GM20000 (cell line): Measurements from ENCODE around the gene GABBR2.

Experiments used
- DNase-seq: peaks from one replicate; pipeline ENCODE4 v3.0.0; 2012; ENCODE audit warnings: low spot score
- TF ChIP-seq, protein P1 (sequence below): IDR thresholded peaks from 2 replicates; pipeline ENCODE4 v1.5.1; 2012; ENCODE audit warnings: mild to moderate bottlenecking, control low read depth; ENCODE audit errors: extremely low read depth, missing control alignments

GABBR2 gene

GRCh38 chr9:98328770-98329169 is 380.0 kb downstream of the GABBR2 start:
- no peak for DNase-seq
- TF ChIP-seq, protein P1, sequence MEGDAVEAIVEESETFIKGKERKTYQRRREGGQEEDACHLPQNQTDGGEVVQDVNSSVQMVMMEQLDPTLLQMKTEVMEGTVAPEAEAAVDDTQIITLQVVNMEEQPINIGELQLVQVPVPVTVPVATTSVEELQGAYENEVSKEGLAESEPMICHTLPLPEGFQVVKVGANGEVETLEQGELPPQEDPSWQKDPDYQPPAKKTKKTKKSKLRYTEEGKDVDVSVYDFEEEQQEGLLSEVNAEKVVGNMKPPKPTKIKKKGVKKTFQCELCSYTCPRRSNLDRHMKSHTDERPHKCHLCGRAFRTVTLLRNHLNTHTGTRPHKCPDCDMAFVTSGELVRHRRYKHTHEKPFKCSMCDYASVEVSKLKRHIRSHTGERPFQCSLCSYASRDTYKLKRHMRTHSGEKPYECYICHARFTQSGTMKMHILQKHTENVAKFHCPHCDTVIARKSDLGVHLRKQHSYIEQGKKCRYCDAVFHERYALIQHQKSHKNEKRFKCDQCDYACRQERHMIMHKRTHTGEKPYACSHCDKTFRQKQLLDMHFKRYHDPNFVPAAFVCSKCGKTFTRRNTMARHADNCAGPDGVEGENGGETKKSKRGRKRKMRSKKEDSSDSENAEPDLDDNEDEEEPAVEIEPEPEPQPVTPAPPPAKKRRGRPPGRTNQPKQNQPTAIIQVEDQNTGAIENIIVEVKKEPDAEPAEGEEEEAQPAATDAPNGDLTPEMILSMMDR = no peak

DNA sequence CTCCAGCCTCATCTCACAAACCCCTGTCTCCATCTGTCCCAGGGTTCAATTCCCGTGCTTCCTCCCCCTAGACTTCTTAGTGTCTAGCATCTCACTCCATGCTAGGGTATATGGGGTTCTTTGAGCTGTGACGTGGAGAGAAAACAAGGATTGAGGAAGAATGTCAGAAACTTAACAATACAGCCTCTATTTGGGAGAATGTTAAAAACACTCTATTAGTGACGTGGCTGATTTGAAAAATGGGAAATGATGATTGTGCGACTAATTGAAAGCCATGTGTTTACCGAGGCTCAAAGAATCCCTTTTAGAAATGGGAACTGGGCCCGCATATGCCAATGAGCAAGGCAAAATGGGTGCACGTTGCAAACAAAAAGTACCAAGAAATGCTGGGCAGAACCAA is 380.6 kb downstream of the GABBR2 start:
- TF ChIP-seq, protein P1 = no peak
- no peak for DNase-seq

- no peak for DNase-seq
- TF ChIP-seq, protein P1 = no peak
These were observed 381.5 kb downstream of the GABBR2 start for GRCh38 chr9:98327249-98327561.

DNA sequence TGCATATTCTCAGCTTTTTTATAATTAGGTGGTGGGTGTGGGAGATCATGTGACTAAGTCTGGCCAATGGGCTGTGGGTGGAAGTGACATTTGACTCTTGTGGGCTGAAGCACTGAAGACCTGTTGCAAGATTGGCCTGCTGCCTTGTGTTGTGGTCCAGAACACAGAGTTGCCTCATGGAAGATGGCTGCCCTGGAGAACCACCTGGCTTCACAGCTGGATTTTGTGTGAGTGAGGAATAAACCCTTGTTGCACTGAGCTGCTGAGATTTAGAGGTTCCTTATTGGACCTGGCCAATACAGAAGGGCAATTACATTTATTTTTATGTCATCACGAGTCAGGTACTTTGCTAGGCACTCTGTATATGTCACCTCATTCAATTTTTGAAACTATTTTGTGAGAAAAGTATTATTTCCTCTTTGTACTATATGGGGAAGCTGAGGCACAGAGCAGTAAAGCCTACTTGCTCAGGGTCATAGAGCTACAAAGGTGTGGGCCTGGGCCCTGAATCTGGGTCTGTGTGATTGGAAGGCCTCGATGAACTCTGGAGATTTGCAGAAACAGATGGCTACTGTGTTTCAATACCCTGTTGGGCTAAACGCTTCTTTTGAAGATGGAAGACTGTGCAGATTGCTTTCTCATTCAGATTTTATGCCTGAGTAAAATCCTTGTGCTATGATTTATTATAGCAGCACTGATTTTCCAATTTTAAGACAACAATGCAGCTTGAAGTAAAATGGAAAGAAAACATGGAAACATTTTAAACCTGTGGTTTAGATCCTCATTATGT is 382.1 kb downstream of the GABBR2 start:
- DNase-seq = no peak
- TF ChIP-seq, protein P1 = no peak

- TF ChIP-seq, protein P1 = no peak
- DNase-seq = no peak
These were observed 383.9 kb downstream of the GABBR2 start for GRCh38 chr9:98324801-98325200.

DNA sequence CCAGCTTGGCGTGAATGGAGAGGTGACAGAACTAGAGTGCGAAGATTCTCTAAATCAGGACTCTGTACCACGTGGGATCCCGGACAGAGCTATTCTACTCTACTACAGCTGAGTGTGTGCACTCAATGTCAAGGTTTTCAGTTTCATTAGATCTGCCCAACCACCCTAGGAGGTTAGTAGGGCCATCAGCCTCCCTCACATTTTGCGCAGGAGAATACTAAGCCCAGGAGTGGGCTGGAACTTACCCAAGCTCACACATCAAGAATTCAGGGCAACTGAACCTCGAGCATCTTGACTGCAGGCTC is 385.0 kb downstream of the GABBR2 start:
- DNase-seq = no peak
- TF ChIP-seq, protein P1 = no peak

DNA sequence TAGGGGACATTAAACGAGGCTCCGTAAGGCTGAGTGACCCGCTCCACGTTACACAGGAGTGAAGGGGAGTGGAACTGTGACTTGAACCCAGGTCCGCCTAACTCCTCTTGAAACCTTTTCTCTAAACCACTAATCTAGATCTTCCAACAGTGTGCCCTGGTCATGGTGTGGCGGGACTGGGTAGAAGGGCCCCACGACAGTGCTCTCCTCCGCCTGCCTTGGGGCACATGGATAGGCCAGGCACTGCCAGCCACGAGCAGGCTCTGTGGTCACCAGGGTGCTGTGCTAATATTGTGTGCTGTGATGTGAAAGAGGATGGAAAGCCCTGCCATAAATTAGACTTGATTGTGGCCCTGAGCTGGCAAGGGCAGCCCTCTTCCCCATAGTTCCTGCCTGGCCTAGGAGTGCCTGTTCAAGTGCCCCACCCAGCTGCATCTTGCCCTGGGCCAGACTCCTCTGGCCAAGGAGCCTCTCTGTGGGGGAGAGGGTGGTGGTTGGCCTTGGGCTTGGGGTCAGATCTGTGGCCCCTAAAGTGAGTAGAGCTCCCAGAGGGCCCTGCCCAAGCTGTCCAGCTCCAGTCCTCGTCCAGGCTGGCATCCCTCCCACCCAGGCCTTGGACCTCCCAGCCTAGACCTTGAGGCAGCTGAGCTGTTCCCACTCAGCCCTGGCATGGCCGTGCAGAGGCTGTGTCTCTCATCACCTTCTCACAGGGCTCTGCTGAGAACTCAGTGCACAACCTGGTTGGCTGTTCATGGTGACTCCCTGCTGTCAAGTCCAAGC is 385.5 kb downstream of the GABBR2 start:
- no peak for DNase-seq

More for the DNA sequence above, 385.5 kb downstream of the GABBR2 start:
- TF ChIP-seq, protein P1 = no peak
